ENCODE results near the gene MAPK10. TPM values are rescaled to one million over a fixed set of nuclear protein-coding genes. Genes with fewer than 3 reads are reported as not detected.

Gene MAPK10
- total and polyA plus RNA-seq, 4 donors: 0.82 to 3.6 (median 2.3) TPM

GRCh38 chr4:86315579-86315978, 44.3 kb downstream of the MAPK10 start:
- Histone ChIP-seq H3K36me3 (ENCODE audit: control insufficient read depth in 4 of 4, insufficient read depth in 3 of 4, low read depth in 1 of 4, low read length in 3 of 4) (no peaks in the 10 kb centered on the region), H3K9ac (ENCODE audit: low read depth in 1 of 2, low read length in 2 of 2) (no peak overlapping the region), H3K4me1 (ENCODE audit: control insufficient read depth in 4 of 4, insufficient read depth in 4 of 4, low read length in 3 of 4) (no peaks in the 10 kb centered on the region), H3K4me3 (ENCODE audit: low read depth in 1 of 3, low read length in 3 of 3) (no peak overlapping the region), H3K9me3 (ENCODE audit: control insufficient read depth in 4 of 4, low read length in 3 of 4) (no peaks in the 10 kb centered on the region), H3K27ac (ENCODE audit: low read depth in 1 of 2, low read length in 2 of 2) (no peak overlapping the region), H3K27me3 (ENCODE audit: control insufficient read depth in 4 of 4, insufficient read depth in 4 of 4, low read length in 3 of 4) (no peaks in the 10 kb centered on the region)
- TF ChIP-seq, protein P1, sequence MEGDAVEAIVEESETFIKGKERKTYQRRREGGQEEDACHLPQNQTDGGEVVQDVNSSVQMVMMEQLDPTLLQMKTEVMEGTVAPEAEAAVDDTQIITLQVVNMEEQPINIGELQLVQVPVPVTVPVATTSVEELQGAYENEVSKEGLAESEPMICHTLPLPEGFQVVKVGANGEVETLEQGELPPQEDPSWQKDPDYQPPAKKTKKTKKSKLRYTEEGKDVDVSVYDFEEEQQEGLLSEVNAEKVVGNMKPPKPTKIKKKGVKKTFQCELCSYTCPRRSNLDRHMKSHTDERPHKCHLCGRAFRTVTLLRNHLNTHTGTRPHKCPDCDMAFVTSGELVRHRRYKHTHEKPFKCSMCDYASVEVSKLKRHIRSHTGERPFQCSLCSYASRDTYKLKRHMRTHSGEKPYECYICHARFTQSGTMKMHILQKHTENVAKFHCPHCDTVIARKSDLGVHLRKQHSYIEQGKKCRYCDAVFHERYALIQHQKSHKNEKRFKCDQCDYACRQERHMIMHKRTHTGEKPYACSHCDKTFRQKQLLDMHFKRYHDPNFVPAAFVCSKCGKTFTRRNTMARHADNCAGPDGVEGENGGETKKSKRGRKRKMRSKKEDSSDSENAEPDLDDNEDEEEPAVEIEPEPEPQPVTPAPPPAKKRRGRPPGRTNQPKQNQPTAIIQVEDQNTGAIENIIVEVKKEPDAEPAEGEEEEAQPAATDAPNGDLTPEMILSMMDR (IDR thresholded peaks at IDR 0.05; ENCODE audit: low read depth, low read length, missing input control): no peak
- no peak for TF ChIP-seq NR2F2 (IDR thresholded peaks at IDR 0.05)
- TF ChIP-seq GABPA (IDR thresholded peaks at IDR 0.05 in 1 of 2, conservative IDR thresholded peaks at IDR 0.05 in 1 of 2): no peak
- TF ChIP-seq SP1 (IDR thresholded peaks at IDR 0.05): no peak
- TF ChIP-seq RAD21 (IDR thresholded peaks at IDR 0.05): no peak
- TF ChIP-seq HNF4A (conservative IDR thresholded peaks at IDR 0.05): no peak
- TF ChIP-seq EGR1 (IDR thresholded peaks at IDR 0.05; ENCODE audit: low read depth in 2 of 2): no peak
- TF ChIP-seq HNF4G (IDR thresholded peaks at IDR 0.05): no peak
- no peak for TF ChIP-seq TAF1 (conservative IDR thresholded peaks at IDR 0.05)
- TF ChIP-seq MAX (IDR thresholded peaks at IDR 0.05): no peak
- TF ChIP-seq, protein P2, sequence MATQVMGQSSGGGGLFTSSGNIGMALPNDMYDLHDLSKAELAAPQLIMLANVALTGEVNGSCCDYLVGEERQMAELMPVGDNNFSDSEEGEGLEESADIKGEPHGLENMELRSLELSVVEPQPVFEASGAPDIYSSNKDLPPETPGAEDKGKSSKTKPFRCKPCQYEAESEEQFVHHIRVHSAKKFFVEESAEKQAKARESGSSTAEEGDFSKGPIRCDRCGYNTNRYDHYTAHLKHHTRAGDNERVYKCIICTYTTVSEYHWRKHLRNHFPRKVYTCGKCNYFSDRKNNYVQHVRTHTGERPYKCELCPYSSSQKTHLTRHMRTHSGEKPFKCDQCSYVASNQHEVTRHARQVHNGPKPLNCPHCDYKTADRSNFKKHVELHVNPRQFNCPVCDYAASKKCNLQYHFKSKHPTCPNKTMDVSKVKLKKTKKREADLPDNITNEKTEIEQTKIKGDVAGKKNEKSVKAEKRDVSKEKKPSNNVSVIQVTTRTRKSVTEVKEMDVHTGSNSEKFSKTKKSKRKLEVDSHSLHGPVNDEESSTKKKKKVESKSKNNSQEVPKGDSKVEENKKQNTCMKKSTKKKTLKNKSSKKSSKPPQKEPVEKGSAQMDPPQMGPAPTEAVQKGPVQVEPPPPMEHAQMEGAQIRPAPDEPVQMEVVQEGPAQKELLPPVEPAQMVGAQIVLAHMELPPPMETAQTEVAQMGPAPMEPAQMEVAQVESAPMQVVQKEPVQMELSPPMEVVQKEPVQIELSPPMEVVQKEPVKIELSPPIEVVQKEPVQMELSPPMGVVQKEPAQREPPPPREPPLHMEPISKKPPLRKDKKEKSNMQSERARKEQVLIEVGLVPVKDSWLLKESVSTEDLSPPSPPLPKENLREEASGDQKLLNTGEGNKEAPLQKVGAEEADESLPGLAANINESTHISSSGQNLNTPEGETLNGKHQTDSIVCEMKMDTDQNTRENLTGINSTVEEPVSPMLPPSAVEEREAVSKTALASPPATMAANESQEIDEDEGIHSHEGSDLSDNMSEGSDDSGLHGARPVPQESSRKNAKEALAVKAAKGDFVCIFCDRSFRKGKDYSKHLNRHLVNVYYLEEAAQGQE (IDR thresholded peaks at IDR 0.05): no peak
- no peak for TF ChIP-seq JUND (IDR thresholded peaks at IDR 0.05)
- no peak for DNase-seq (ENCODE audit: low spot score)

GRCh38 chr4:86313656-86314055, 46.2 kb downstream of the MAPK10 start:
- Histone ChIP-seq H3K27ac (ENCODE audit: low read depth in 1 of 2, low read length in 2 of 2) (no peak overlapping the region), H3K36me3 (ENCODE audit: control insufficient read depth in 4 of 4, insufficient read depth in 3 of 4, low read depth in 1 of 4, low read length in 3 of 4) (no peaks in the 10 kb centered on the region), H3K9ac (ENCODE audit: low read depth in 1 of 2, low read length in 2 of 2) (no peak overlapping the region), H3K4me3 (ENCODE audit: low read depth in 1 of 3, low read length in 3 of 3) (no peak overlapping the region), H3K4me1 (ENCODE audit: control insufficient read depth in 4 of 4, insufficient read depth in 4 of 4, low read length in 3 of 4) (no peaks in the 10 kb centered on the region), H3K27me3 (ENCODE audit: control insufficient read depth in 4 of 4, insufficient read depth in 4 of 4, low read length in 3 of 4) (no peaks in the 10 kb centered on the region), H3K9me3 (ENCODE audit: control insufficient read depth in 4 of 4, low read length in 3 of 4) (no peaks in the 10 kb centered on the region)
- DNase-seq (ENCODE audit: low spot score): no peak
- 43% methylated on average over 1 of the region's 1 CpG for WGBS
- TF ChIP-seq, protein P3, sequence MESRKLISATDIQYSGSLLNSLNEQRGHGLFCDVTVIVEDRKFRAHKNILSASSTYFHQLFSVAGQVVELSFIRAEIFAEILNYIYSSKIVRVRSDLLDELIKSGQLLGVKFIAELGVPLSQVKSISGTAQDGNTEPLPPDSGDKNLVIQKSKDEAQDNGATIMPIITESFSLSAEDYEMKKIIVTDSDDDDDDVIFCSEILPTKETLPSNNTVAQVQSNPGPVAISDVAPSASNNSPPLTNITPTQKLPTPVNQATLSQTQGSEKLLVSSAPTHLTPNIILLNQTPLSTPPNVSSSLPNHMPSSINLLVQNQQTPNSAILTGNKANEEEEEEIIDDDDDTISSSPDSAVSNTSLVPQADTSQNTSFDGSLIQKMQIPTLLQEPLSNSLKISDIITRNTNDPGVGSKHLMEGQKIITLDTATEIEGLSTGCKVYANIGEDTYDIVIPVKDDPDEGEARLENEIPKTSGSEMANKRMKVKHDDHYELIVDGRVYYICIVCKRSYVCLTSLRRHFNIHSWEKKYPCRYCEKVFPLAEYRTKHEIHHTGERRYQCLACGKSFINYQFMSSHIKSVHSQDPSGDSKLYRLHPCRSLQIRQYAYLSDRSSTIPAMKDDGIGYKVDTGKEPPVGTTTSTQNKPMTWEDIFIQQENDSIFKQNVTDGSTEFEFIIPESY (IDR thresholded peaks at IDR 0.05): no peak
- TF ChIP-seq MAX (IDR thresholded peaks at IDR 0.05) (no peak), TAF1 (conservative IDR thresholded peaks at IDR 0.05) (no peak), JUND (IDR thresholded peaks at IDR 0.05) (no peak), SP1 (IDR thresholded peaks at IDR 0.05) (no peak), HNF4A (conservative IDR thresholded peaks at IDR 0.05) (no peak), RXRA (IDR thresholded peaks at IDR 0.05) (no peak), HNF4G (IDR thresholded peaks at IDR 0.05) (no peak), FOXA2 (IDR thresholded peaks at IDR 0.05) (no peak), FOXA1 (IDR thresholded peaks at IDR 0.05) (no peak), EGR1 (IDR thresholded peaks at IDR 0.05; ENCODE audit: low read depth in 2 of 2) (no peak), GABPA (IDR thresholded peaks at IDR 0.05 in 1 of 2, conservative IDR thresholded peaks at IDR 0.05 in 1 of 2) (no peak), NR2F2 (IDR thresholded peaks at IDR 0.05) (no peak), ATF3 (IDR thresholded peaks at IDR 0.05) (no peak), RAD21 (IDR thresholded peaks at IDR 0.05) (no peak)
- TF ChIP-seq, protein P1 (IDR thresholded peaks at IDR 0.05; ENCODE audit: low read depth, low read length, missing input control): no peak
- TF ChIP-seq, protein P2 (IDR thresholded peaks at IDR 0.05): no peak

All from liver (tissue), 9 donors.